Measurements from ENCODE around the gene WNK1.

The WNK1 gene

GRCh38 chr12:958588-959123 is 206.3 kb downstream of the WNK1 start:
- no peak for DNase-seq
